Thyroid gland (tissue), 4 donors: ENCODE results near the gene ZNF618. TPM values are rescaled to one million over a fixed set of nuclear protein-coding genes. Genes with fewer than 3 reads are reported as not detected.

ENCODE experiments used
- DNase-seq, 2 donors: peaks; one replicate each; pipeline ENCODE4 v3.0.0-alpha.2; 2019
- H3K27ac ChIP-seq, 3 donors: fragments of 200-600 bp; sonication (generic); 1 replicate in 2 of 3; 2 replicates in 1 of 3; pipeline ENCODE4 v1.5.1; 2016 to 2019; ENCODE audit warnings: mild to moderate bottlenecking in 1 of 3, moderate library complexity in 1 of 3
- H3K27me3 ChIP-seq: fragments of 200-600 bp; sonication (generic); one replicate; pipeline ENCODE4 v1.5.1; 2019
- H3K36me3 ChIP-seq, 2 donors: fragments of 200-600 bp; sonication (generic); one replicate each; pipeline ENCODE4 v1.5.1; 2016 to 2019
- H3K4me1 ChIP-seq, 2 donors: fragments of 200-600 bp; sonication (generic); one replicate each; pipeline ENCODE4 v1.5.1; 2017 to 2019
- H3K4me3 ChIP-seq, 3 donors: fragments of 200-600 bp; sonication (generic); replicated peaks in 1 of 3; 1 replicate in 2 of 3; 2 replicates in 1 of 3; pipeline ENCODE4 v1.5.1; 2016; ENCODE audit warnings: mild to moderate bottlenecking in 1 of 3
- H3K9me3 ChIP-seq: fragments of 200-600 bp; sonication (generic); one replicate; pipeline ENCODE4 v1.5.1; 2017
- CTCF ChIP-seq, 6 experiments: fragments of 200-600 bp in 3 of 6; fragments of 450-650 bp in 3 of 6; sonication (generic) in 3 of 6; IDR thresholded peaks; one replicate each; pipeline ENCODE4 v1.5.1; 2016 to 2019; ENCODE audit warnings: antibody characterized with exemption in 6 of 6, mild to moderate bottlenecking in 2 of 6, inconsistent platforms in 1 of 6, moderate library complexity in 1 of 6
- POLR2A ChIP-seq, 2 donors: fragments of 450-650 bp; IDR thresholded peaks; one replicate each; pipeline ENCODE4 v1.6.1; 2017; ENCODE audit warnings: antibody characterized with exemption in 2 of 2, mild to moderate bottlenecking in 2 of 2, moderate library complexity in 1 of 2
- WGBS, 2 donors: methylation state at CpG; one replicate each; pipeline ENCODE4 v1.1.5; 2017; 5-methylcytosine and 5-hydroxymethylcytosine counted together
- intact Hi-C: fragments of 100-400 bp; cut with DNase I; formaldehyde crosslinking; loops from one replicate; pipeline ENCODE4 v1.15.1; 2023
- total RNA-seq, 4 donors: library from RNA; depleted of rRNA; stranded (reverse); fragments of >200 nt; gene quantifications; one replicate each; pipeline ENCODE4 v1.2.3, GENCODE V29; 2016

Gene ZNF618
- total RNA-seq, 4 donors from 2014 or later: 9.9 to 17.5 (median 15.5) TPM

GRCh38 chr9:113879911-113880310, 3.8 kb downstream of the ZNF618 start:
- no peak for DNase-seq
- Histone ChIP-seq H3K9me3 (no peaks in the 10 kb centered on the region), H3K36me3 (no peaks in the 10 kb centered on the region), H3K4me3 (no peak overlapping the region), H3K27me3 (no peaks in the 10 kb centered on the region), H3K27ac (peak overlapping the region in 1 of 3 donors; percentile 25), H3K4me1 (peaks cover 29 to 43% of the 10 kb centered on the region in 2 donors)
- WGBS, 2 donors: 70 to 75% methylated on average over 4 of the region's 4 CpGs
- intact Hi-C loops: loop anchor here (10.0 kb wide), 1 partner anchor 115 kb away; no protein-coding TSS in a partner anchor
- TF ChIP-seq CTCF (IDR thresholded peaks at IDR 0.05) (no peak), POLR2A (IDR thresholded peaks at IDR 0.05) (no peak)

DNA sequence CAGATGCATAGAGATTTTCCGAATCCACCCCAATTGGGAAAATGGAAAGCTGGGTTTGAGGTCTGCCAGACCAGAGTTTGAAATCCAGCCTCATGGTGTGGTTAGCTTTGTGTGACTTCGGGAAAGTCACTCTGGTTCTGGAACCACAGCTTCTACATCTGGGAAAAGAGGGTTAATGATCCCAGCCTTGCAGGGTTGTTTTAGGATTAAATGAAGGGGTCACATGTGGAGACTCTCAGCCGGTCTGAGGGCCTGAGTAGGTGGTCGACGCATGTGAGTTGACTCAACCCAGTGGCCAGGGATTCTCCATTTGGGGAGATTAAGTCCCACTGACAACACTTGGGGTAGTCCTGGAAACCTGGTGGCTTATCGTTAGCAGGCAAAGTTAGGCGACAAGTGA, 6.1 kb downstream of the ZNF618 start:
- no peak overlapping the region for H3K4me3 ChIP-seq
- intact Hi-C loops: no loop called here
- WGBS, 2 donors: 76% methylated on average over 7 of the region's 7 CpGs
- no peaks in the 10 kb centered on the region for H3K36me3 ChIP-seq
- no peak for DNase-seq
- no peaks in the 10 kb centered on the region for H3K27me3 ChIP-seq
- no peak overlapping the region for H3K27ac ChIP-seq
- no peaks in the 10 kb centered on the region for H3K9me3 ChIP-seq
- peaks cover 34 to 48% of the 10 kb centered on the region in 2 donors for H3K4me1 ChIP-seq
- TF ChIP-seq POLR2A (IDR thresholded peaks at IDR 0.05): no peak

- Histone ChIP-seq H3K27ac (no peak overlapping the region), H3K9me3 (no peaks in the 10 kb centered on the region), H3K4me3 (no peak overlapping the region), H3K36me3 (no peaks in the 10 kb centered on the region), H3K27me3 (no peaks in the 10 kb centered on the region), H3K4me1 (peaks cover 34 to 43% of the 10 kb centered on the region in 2 donors)
- no peak for DNase-seq
- intact Hi-C loops: no loop called here
- no peak for TF ChIP-seq POLR2A (IDR thresholded peaks at IDR 0.05)
- TF ChIP-seq CTCF (IDR thresholded peaks at IDR 0.05): no peak
- 88% methylated on average over 7 of the region's 7 CpGs for WGBS, 2 donors
Measured at GRCh38 chr9:113882636-113883164, 6.6 kb downstream of the ZNF618 start.

- no peak overlapping the region for H3K4me3 ChIP-seq
Measured at GRCh38 chr9:113885183-113886025, 9.3 kb downstream of the ZNF618 start.

DNA sequence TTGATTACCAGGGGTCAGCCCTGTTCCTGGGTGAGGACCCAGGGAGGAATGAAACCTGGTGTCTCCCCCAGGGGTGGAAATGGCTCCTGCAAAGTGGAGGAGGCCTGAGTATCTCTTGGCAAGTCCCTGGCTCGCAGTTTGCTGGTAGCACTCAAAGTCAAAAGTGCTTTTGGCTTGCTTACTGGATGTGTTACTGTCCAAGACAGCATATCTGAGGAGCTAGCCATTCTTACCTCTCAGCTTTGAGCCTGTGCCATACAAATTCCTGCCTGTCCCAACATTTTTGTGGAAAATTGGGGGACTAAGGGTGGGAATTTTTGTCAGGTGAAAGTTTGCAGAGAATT, 9.9 kb downstream of the ZNF618 start:
- Histone ChIP-seq H3K27me3 (no peaks in the 10 kb centered on the region), H3K27ac (peak overlapping the region; percentile 49 to 67 (median 66)), H3K4me3 (no peak overlapping the region), H3K36me3 (no peaks in the 10 kb centered on the region), H3K4me1 (peaks cover 12 to 28% of the 10 kb centered on the region in 2 donors), H3K9me3 (no peaks in the 10 kb centered on the region)
- 6 to 15% methylated on average over 1 of the region's 1 CpG for WGBS, 2 donors
- DNase-seq: peak; percentile 60 to 65
- no peak for TF ChIP-seq POLR2A (IDR thresholded peaks at IDR 0.05)
- TF ChIP-seq CTCF (IDR thresholded peaks at IDR 0.05): no peak
- intact Hi-C loops: no loop called here

More at GRCh38 chr9:113885183-113886025, 9.3 kb downstream of the ZNF618 start:
- Histone ChIP-seq H3K4me1 (peaks cover 12 to 28% of the 10 kb centered on the region in 2 donors), H3K27me3 (no peaks in the 10 kb centered on the region), H3K36me3 (no peaks in the 10 kb centered on the region), H3K9me3 (no peaks in the 10 kb centered on the region), H3K27ac (peak overlapping the region; percentile 49 to 67 (median 66))
- no peak for DNase-seq
- intact Hi-C loops: no loop called here
- TF ChIP-seq CTCF (IDR thresholded peaks at IDR 0.05) (no peak), POLR2A (IDR thresholded peaks at IDR 0.05) (no peak)
- WGBS, 2 donors: 75 to 80% methylated on average over 8 of the region's 8 CpGs
